A549 treated with AZD9567 at 1 μM for 4 hours (cell line): Measurements from ENCODE around the gene DMRT2. TPM values are rescaled to one million over a fixed set of nuclear protein-coding genes. Genes with fewer than 3 reads are reported as not detected.

Experiments
- total RNA-seq: library from RNA; stranded (reverse); fragments of 200-300 nt; extraction: Qiagen RNA extraction; gene quantifications from 5 replicates; pipeline ENCODE4 v1.2.3, GENCODE V29; 2022; ENCODE audit not compliant: insufficient read depth

Gene DMRT2
- total RNA-seq: 0.03 to 0.07 TPM (median 0.07 TPM) in 4 of 5 replicates, not detected in the other

DNA sequence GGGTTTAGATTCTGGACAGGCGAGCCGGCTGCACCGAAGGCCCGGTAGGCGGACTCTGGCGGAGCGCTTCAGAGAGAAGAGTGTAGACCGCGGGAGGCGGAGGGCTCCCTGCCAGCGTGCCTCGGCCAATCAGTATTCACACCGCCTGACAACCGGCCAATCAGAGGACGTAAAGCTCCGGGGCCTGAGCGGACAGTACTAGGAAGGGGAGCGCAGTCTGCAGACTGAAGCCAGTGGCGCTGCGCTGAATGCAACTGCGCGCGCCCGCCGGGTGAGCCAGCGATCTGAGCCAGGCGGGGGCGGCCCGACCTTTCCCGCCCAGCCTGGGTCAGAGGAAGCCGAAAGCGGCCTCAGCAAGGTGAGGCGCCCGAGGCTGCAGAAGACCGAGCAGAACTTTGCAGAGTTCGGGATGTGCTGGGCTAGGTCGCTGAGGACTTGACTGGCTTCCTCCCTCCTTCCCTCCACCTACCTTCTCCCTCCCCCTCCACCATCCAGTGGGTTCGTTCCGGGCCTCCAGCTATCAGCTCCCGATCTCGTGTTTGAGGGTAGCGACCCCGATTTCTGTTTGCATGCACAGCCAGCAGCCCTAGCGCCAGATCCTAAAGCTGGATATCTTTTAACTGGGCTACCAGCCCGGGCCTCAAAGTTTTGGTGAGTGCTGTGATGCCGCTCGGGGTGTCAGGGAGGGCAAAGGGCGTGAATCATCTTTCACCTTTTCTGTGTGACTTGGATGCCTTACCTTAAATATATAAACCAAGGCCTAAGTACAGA lies at the start of gene DMRT2:
Gene DMRT2, plus strand, starts transcription at position 233 of the 771 bp plus-strand sequence. CDS start 1,257 bp downstream, outside the sequence.

Other genes with a start within 250 kb of the DMRT2 start
- gene DMRT1, start 208.7 kb upstream of the DMRT2 start, total RNA-seq: 0.03 to 0.05 TPM (median 0.05 TPM) in 3 of 5 replicates, not detected in the others
- 0.03 to 0.05 TPM in 2 of 5 replicates, not detected in the others for gene DMRT3, start 73.7 kb upstream of the DMRT2 start, total RNA-seq